Measurements from ENCODE around the gene NDE1.
"Not testable (repeated sequence)": the region's sequence is repeated elsewhere in the genome, so short reads cannot be mapped to it uniquely, and the experiment has no call there.

NDE1 gene

GRCh38 chr16:15726715-15727114 lies 76.7 kb downstream of the NDE1 start:
- H3K9me3 ChIP-seq (ENCODE audit: control insufficient read depth, low read length): no peaks in the 10 kb centered on the region
- no peak for DNase-seq (ENCODE audit: low read depth)
- no peak overlapping the region for H3K4me3 ChIP-seq (ENCODE audit: low read length)
- no peaks in the 10 kb centered on the region for H3K27me3 ChIP-seq (replicated peaks; ENCODE audit: control insufficient read depth, insufficient read depth, low read length)
- no peak overlapping the region for H3K9ac ChIP-seq (ENCODE audit: low read length)
- H3K4me1 ChIP-seq (ENCODE audit: control insufficient read depth, insufficient read depth, low read length): no peaks in the 10 kb centered on the region
- peaks cover 7% of the 10 kb centered on the region for H3K36me3 ChIP-seq (ENCODE audit: control insufficient read depth, insufficient read depth, low read length, severe bottlenecking)

- not testable (repeated sequence) for H3K9ac ChIP-seq (ENCODE audit: low read length); DNase-seq (ENCODE audit: low read depth); H3K9me3 ChIP-seq (ENCODE audit: control insufficient read depth, low read length); H3K4me3 ChIP-seq (ENCODE audit: low read length); H3K27me3 ChIP-seq (replicated peaks; ENCODE audit: control insufficient read depth, insufficient read depth, low read length); H3K4me1 ChIP-seq (ENCODE audit: control insufficient read depth, insufficient read depth, low read length); H3K36me3 ChIP-seq (ENCODE audit: control insufficient read depth, insufficient read depth, low read length, severe bottlenecking)
Observed at GRCh38 chr16:15727697-15728096, 77.7 kb downstream of the NDE1 start.

- peaks cover 7% of the 10 kb centered on the region for H3K36me3 ChIP-seq (ENCODE audit: control insufficient read depth, insufficient read depth, low read length, severe bottlenecking)
- no peaks in the 10 kb centered on the region for H3K4me1 ChIP-seq (ENCODE audit: control insufficient read depth, insufficient read depth, low read length)
- no peaks in the 10 kb centered on the region for H3K27me3 ChIP-seq (replicated peaks; ENCODE audit: control insufficient read depth, insufficient read depth, low read length)
- no peak for DNase-seq (ENCODE audit: low read depth)
- no peak overlapping the region for H3K9ac ChIP-seq (ENCODE audit: low read length)
- H3K9me3 ChIP-seq (ENCODE audit: control insufficient read depth, low read length): no peaks in the 10 kb centered on the region
- no peak overlapping the region for H3K4me3 ChIP-seq (ENCODE audit: low read length)
Observed at GRCh38 chr16:15729152-15729551, 79.1 kb downstream of the NDE1 start.

GRCh38 chr16:15732416-15732815 lies 82.4 kb downstream of the NDE1 start:
- Histone ChIP-seq H3K4me1 (ENCODE audit: control insufficient read depth, insufficient read depth, low read length) (no peaks in the 10 kb centered on the region), H3K9ac (ENCODE audit: low read length) (no peak overlapping the region), H3K36me3 (ENCODE audit: control insufficient read depth, insufficient read depth, low read length, severe bottlenecking) (no peaks in the 10 kb centered on the region), H3K9me3 (ENCODE audit: control insufficient read depth, low read length) (no peaks in the 10 kb centered on the region), H3K27me3 (replicated peaks; ENCODE audit: control insufficient read depth, insufficient read depth, low read length) (no peaks in the 10 kb centered on the region), H3K4me3 (ENCODE audit: low read length) (no peak overlapping the region)
- DNase-seq (ENCODE audit: low read depth): no peak

- H3K27me3 ChIP-seq (replicated peaks; ENCODE audit: control insufficient read depth, insufficient read depth, low read length): no peaks in the 10 kb centered on the region
- no peak overlapping the region for H3K4me3 ChIP-seq (ENCODE audit: low read length)
- H3K36me3 ChIP-seq (ENCODE audit: control insufficient read depth, insufficient read depth, low read length, severe bottlenecking): no peaks in the 10 kb centered on the region
- H3K9ac ChIP-seq (ENCODE audit: low read length): no peak overlapping the region
- no peak for DNase-seq (ENCODE audit: low read depth)
- peaks cover under 1% of the 10 kb centered on the region for H3K9me3 ChIP-seq (ENCODE audit: control insufficient read depth, low read length)
- no peaks in the 10 kb centered on the region for H3K4me1 ChIP-seq (ENCODE audit: control insufficient read depth, insufficient read depth, low read length)
Observed at GRCh38 chr16:15735610-15736009, 85.6 kb downstream of the NDE1 start.

- Histone ChIP-seq H3K4me3 (ENCODE audit: low read length) (no peak overlapping the region), H3K36me3 (ENCODE audit: control insufficient read depth, insufficient read depth, low read length, severe bottlenecking) (no peaks in the 10 kb centered on the region), H3K9me3 (ENCODE audit: control insufficient read depth, low read length) (peaks cover 6% of the 10 kb centered on the region), H3K4me1 (ENCODE audit: control insufficient read depth, insufficient read depth, low read length) (no peaks in the 10 kb centered on the region), H3K27me3 (replicated peaks; ENCODE audit: control insufficient read depth, insufficient read depth, low read length) (no peaks in the 10 kb centered on the region), H3K9ac (ENCODE audit: low read length) (no peak overlapping the region)
- no peak for DNase-seq (ENCODE audit: low read depth)
Observed at GRCh38 chr16:15736529-15736928, 86.5 kb downstream of the NDE1 start.

GRCh38 chr16:15737140-15737644 lies 87.1 kb downstream of the NDE1 start:
- no peak for DNase-seq (ENCODE audit: low read depth)
- H3K27me3 ChIP-seq (replicated peaks; ENCODE audit: control insufficient read depth, insufficient read depth, low read length): no peaks in the 10 kb centered on the region
- H3K4me1 ChIP-seq (ENCODE audit: control insufficient read depth, insufficient read depth, low read length): no peaks in the 10 kb centered on the region

GRCh38 chr16:15739464-15739863 lies 89.4 kb downstream of the NDE1 start:
- H3K9ac ChIP-seq (ENCODE audit: low read length): no peak overlapping the region
- peaks cover 6% of the 10 kb centered on the region for H3K9me3 ChIP-seq (ENCODE audit: control insufficient read depth, low read length)
- no peak for DNase-seq (ENCODE audit: low read depth)
- H3K4me1 ChIP-seq (ENCODE audit: control insufficient read depth, insufficient read depth, low read length): no peaks in the 10 kb centered on the region
- H3K4me3 ChIP-seq (ENCODE audit: low read length): no peak overlapping the region
- no peaks in the 10 kb centered on the region for H3K27me3 ChIP-seq (replicated peaks; ENCODE audit: control insufficient read depth, insufficient read depth, low read length)
- H3K36me3 ChIP-seq (ENCODE audit: control insufficient read depth, insufficient read depth, low read length, severe bottlenecking): no peaks in the 10 kb centered on the region

More at GRCh38 chr16:15737140-15737644, 87.1 kb downstream of the NDE1 start:
- Histone ChIP-seq H3K4me3 (ENCODE audit: low read length) (no peak overlapping the region), H3K36me3 (ENCODE audit: control insufficient read depth, insufficient read depth, low read length, severe bottlenecking) (no peaks in the 10 kb centered on the region), H3K9me3 (ENCODE audit: control insufficient read depth, low read length) (peaks cover 6% of the 10 kb centered on the region), H3K9ac (ENCODE audit: low read length) (no peak overlapping the region)

GRCh38 chr16:15739950-15740349 lies 89.9 kb downstream of the NDE1 start:
- Histone ChIP-seq H3K9me3 (ENCODE audit: control insufficient read depth, low read length) (peaks cover 6% of the 10 kb centered on the region), H3K36me3 (ENCODE audit: control insufficient read depth, insufficient read depth, low read length, severe bottlenecking) (no peaks in the 10 kb centered on the region), H3K27me3 (replicated peaks; ENCODE audit: control insufficient read depth, insufficient read depth, low read length) (no peaks in the 10 kb centered on the region), H3K9ac (ENCODE audit: low read length) (no peak overlapping the region), H3K4me3 (ENCODE audit: low read length) (no peak overlapping the region), H3K4me1 (ENCODE audit: control insufficient read depth, insufficient read depth, low read length) (no peaks in the 10 kb centered on the region)
- no peak for DNase-seq (ENCODE audit: low read depth)

GRCh38 chr16:15741207-15741871 lies 91.3 kb downstream of the NDE1 start:
- no peaks in the 10 kb centered on the region for H3K36me3 ChIP-seq (ENCODE audit: control insufficient read depth, insufficient read depth, low read length, severe bottlenecking)
- H3K9ac ChIP-seq (ENCODE audit: low read length): no peak overlapping the region
- no peaks in the 10 kb centered on the region for H3K4me1 ChIP-seq (ENCODE audit: control insufficient read depth, insufficient read depth, low read length)
- peaks cover 6% of the 10 kb centered on the region for H3K9me3 ChIP-seq (ENCODE audit: control insufficient read depth, low read length)
- H3K4me3 ChIP-seq (ENCODE audit: low read length): no peak overlapping the region
- H3K27me3 ChIP-seq (replicated peaks; ENCODE audit: control insufficient read depth, insufficient read depth, low read length): no peaks in the 10 kb centered on the region
- no peak for DNase-seq (ENCODE audit: low read depth)

- Histone ChIP-seq H3K27me3 (replicated peaks; ENCODE audit: control insufficient read depth, insufficient read depth, low read length) (peaks cover 4% of the 10 kb centered on the region), H3K9ac (ENCODE audit: low read length) (no peak overlapping the region), H3K36me3 (ENCODE audit: control insufficient read depth, insufficient read depth, low read length, severe bottlenecking) (no peaks in the 10 kb centered on the region), H3K9me3 (ENCODE audit: control insufficient read depth, low read length) (peaks cover 6% of the 10 kb centered on the region), H3K4me1 (ENCODE audit: control insufficient read depth, insufficient read depth, low read length) (no peaks in the 10 kb centered on the region), H3K4me3 (ENCODE audit: low read length) (no peak overlapping the region)
- no peak for DNase-seq (ENCODE audit: low read depth)
Observed at GRCh38 chr16:15742716-15743115, 92.7 kb downstream of the NDE1 start.

- Histone ChIP-seq H3K36me3 (ENCODE audit: control insufficient read depth, insufficient read depth, low read length, severe bottlenecking) (no peaks in the 10 kb centered on the region), H3K4me1 (ENCODE audit: control insufficient read depth, insufficient read depth, low read length) (no peaks in the 10 kb centered on the region), H3K9me3 (ENCODE audit: control insufficient read depth, low read length) (peaks cover 6% of the 10 kb centered on the region), H3K27me3 (replicated peaks; ENCODE audit: control insufficient read depth, insufficient read depth, low read length) (peaks cover 4% of the 10 kb centered on the region), H3K4me3 (ENCODE audit: low read length) (no peak overlapping the region), H3K9ac (ENCODE audit: low read length) (no peak overlapping the region)
- DNase-seq (ENCODE audit: low read depth): no peak
Observed at GRCh38 chr16:15743657-15744056, 93.6 kb downstream of the NDE1 start.
